ENCODE data around the gene IQCE.

Gene IQCE

DNA sequence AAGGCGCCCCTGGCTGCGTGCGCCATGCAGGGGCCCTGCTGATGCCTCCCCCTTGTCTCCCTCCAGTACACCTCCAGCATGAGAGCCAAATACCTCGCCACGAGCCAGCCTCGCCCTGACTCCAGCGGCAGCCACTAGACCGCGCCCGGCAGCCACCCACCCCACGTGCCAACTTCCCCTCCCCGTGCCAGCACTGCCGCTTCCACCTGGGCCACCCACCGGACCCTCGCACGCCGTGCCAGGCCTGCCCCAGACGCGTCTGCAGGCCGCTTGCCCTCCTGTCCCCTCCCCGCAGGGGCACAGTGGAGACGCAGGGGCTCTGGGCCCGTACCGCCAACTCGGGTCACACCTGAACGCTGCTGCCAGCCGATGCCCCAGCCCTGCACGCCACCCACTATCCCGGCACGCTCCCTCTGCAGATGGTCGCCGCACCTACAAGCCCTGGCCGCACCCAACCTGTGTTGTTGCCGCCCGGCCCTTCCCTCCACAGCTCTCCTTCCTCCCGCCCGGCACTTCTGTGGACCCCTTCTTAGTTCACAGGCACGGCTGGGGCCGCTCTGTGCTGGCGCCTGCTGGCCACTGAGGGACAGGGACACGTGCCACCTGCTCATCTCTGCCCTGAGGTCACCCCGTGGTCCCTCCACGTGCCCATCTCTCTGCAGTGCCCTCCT lies 103.0 kb downstream of the IQCE start:
- CTCF ChIA-PET, result interaction anchor here (1.0 kb wide), 1 partner anchor 9 kb away, joined by 3 read pairs; no protein-coding TSS in a partner anchor
- TF ChIP-seq, protein P1, sequence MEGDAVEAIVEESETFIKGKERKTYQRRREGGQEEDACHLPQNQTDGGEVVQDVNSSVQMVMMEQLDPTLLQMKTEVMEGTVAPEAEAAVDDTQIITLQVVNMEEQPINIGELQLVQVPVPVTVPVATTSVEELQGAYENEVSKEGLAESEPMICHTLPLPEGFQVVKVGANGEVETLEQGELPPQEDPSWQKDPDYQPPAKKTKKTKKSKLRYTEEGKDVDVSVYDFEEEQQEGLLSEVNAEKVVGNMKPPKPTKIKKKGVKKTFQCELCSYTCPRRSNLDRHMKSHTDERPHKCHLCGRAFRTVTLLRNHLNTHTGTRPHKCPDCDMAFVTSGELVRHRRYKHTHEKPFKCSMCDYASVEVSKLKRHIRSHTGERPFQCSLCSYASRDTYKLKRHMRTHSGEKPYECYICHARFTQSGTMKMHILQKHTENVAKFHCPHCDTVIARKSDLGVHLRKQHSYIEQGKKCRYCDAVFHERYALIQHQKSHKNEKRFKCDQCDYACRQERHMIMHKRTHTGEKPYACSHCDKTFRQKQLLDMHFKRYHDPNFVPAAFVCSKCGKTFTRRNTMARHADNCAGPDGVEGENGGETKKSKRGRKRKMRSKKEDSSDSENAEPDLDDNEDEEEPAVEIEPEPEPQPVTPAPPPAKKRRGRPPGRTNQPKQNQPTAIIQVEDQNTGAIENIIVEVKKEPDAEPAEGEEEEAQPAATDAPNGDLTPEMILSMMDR (IDR thresholded peaks at IDR 0.05; ENCODE audit: control extremely low read depth, extremely low read depth, low read depth, missing control alignments), result no peak
- POLR2A ChIA-PET, result no interaction called here
- DNase-seq (ENCODE audit: extremely low spot score), result no peak

DNA sequence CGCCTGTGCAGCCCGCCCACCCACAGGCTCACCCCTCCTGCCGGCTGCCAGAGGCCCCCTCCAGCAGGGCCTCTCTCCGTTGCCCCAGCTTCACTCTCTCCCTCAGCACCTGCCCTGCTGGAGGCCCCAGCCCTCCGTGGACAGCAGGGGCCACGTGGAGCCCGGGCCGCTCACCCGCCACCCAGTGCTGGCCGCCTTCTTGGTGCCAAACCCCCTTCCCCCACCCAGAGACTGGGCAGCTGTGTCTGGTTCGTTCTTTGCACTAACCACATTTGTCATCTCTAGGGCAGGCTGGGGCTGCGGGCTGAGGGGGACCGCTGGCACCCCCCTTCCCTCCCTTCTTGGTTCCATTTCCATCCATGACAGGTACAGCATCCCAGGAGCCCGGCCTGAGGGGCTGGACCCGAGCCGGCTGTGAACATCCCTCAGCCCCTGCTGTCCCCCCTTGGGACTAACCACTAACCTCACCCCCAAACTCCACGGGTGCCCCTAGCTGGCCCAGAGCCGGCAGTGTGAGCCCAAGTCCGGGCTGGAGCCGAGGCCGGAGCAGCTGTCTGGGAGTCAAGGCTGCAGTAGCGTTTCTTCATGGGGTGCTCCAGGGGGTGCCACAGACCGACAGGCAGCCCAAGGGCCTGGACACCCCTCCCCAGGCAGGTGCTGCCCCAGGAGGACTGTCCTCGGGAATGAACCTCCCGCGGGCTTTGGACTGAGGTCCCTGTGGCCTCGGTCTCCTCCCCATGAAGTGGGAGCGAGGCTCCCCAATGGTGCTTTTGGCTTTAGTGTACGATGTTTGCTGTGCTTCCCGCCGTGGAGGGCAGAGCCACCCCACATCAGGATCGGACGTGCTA lies 103.7 kb downstream of the IQCE start:
- DNase-seq (ENCODE audit: extremely low spot score), result no peak
- TF ChIP-seq, protein P1 (IDR thresholded peaks at IDR 0.05; ENCODE audit: control extremely low read depth, extremely low read depth, low read depth, missing control alignments), result no peak
- ChIA-PET POLR2A (no interaction called here), CTCF (interaction anchor here (1.0 kb wide), 1 partner anchor 9 kb away, joined by 3 read pairs; no protein-coding TSS in a partner anchor)

DNA sequence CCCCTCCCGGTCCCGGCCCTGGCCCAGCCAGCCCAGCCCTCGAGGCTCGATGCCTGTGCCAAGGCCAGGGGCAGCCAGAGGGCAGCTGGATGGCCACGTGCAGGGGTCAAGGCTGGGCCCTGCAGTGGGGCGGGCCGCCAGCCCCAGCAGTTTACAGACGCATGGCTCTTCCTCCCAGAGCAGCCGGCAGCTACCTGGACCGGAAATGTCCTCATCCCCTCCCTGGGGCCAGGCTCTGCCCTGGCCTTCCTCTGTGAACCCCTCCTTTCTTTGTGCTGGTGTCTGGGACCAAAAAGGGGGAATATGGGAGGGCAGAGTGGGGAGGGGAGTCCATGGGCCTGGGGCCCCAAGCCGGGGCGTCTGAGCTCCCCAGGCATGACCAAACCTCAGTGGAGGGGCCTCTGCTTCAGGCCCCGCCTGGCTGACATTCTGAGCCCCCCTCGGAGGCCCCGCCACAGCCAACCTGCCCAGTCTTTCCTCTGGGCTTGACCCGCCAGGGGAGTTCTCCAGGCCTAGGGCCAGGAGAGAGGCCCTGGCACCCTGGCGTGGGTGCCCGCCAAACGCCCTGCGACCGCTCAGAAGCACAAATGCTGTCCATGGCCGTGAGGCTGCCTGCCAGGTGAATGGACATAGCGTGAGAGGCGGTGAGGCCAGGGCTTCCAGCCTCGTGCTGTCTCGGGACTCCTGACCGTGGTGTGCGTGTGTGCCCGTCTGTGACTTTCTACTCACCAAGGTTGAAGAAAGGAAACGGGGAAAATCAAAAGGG lies 104.5 kb downstream of the IQCE start:
- TF ChIP-seq, protein P1 (IDR thresholded peaks at IDR 0.05; ENCODE audit: control extremely low read depth, extremely low read depth, low read depth, missing control alignments), result no peak
- ChIA-PET CTCF (interaction anchor here (1.4 kb wide), 1 partner anchor 46 kb away, joined by 3 read pairs; no protein-coding TSS in a partner anchor), POLR2A (no interaction called here)
- DNase-seq (ENCODE audit: extremely low spot score), result no peak

DNA sequence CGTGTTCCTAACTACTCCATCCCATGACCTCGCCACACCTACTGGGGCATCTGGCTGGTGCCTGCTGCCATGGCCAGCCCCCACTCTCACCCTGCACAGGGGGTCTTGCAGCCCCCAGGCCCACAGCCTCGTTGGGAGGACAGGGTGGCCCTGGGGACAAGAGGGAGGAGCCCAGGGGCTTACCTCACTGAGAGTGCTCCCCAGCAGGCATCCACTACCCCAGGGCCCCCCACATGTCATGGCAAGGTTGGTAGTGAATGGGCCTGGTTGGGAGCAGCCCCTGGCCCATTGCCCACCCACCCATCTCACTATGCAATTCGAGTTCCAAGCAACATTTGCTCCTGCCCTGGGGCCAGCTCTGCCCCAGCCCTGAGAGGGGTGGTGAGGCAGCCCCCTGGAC lies 105.2 kb downstream of the IQCE start:
- CTCF ChIA-PET, result interaction anchor here (0.9 to 1.4 kb wide), 2 partner anchors 17 to 46 kb away, joined by 3 read pairs; no protein-coding TSS in a partner anchor
- POLR2A ChIA-PET, result no interaction called here
- TF ChIP-seq, protein P1 (IDR thresholded peaks at IDR 0.05; ENCODE audit: control extremely low read depth, extremely low read depth, low read depth, missing control alignments), result no peak
- no peak for DNase-seq (ENCODE audit: extremely low spot score)
